ENCODE measurements around the gene XDH. TPM values are rescaled to one million over a fixed set of nuclear protein-coding genes. Genes with fewer than 3 reads are reported as not detected.

Gene XDH
- total and polyA plus RNA-seq, 2 donors (not counting 1 experiment from before 2014, with no cell fraction given), result 0.50 to 0.59 TPM

DNA sequence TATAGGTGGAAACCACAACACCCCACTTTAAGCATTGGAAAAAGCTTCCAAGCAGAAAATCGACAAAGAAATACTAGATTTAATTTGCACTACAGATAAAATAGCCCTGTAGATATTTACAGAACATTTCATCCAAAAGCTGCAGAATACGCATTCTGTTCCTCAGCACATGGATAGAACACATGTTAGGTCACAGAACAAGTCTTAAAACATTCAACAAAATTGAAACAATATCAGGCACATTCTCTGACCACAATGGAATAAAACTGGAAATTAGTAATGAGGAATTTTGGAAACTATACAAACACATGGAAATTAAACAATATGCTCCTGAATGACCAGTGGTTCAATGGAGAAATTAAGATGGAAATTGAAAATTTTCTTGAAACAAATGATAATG is 27.8 kb upstream of the XDH start:
- Histone ChIP-seq H2AFZ (ENCODE audit: low read length) (no peak overlapping the region), H3K9ac (ENCODE audit: insufficient read depth, low read length) (no peak overlapping the region), H4K20me1 (ENCODE audit: control insufficient read depth, extremely low read depth, insufficient read depth, low read length) (no peaks in the 10 kb centered on the region), H3K27me3 (ENCODE audit: control insufficient read depth, insufficient read depth, low read length) (no peaks in the 10 kb centered on the region), H3K27ac (ENCODE audit: insufficient read depth, low read length) (no peak overlapping the region), H3K36me3 (ENCODE audit: control insufficient read depth, insufficient read depth, low read length) (no peaks in the 10 kb centered on the region), H3K79me2 (ENCODE audit: control insufficient read depth, insufficient read depth, low read length) (no peaks in the 10 kb centered on the region), H3K4me2 (ENCODE audit: extremely low read depth, insufficient read depth, low read length) (no peak overlapping the region), H3K9me3 (ENCODE audit: control insufficient read depth, insufficient read depth, low read depth, low read length) (no peaks in the 10 kb centered on the region), H3K4me1 (ENCODE audit: control insufficient read depth, extremely low read depth, insufficient read depth, low read length) (peaks cover 2% of the 10 kb centered on the region), H3K4me3 (replicated peaks in 1 of 4; ENCODE audit: control extremely low read depth in 1 of 4, insufficient read depth in 1 of 4, low read depth in 3 of 4, low read length in 4 of 4) (no peak overlapping the region)
- DNase-seq (ENCODE audit: low read depth in 2 of 2), result no peak
- TF ChIP-seq EZH2 (IDR thresholded peaks at IDR 0.05; ENCODE audit: low read length, missing control alignments) (no peak), CTCF (conservative IDR thresholded peaks at IDR 0.05 in 1 of 2, IDR thresholded peaks at IDR 0.05 in 1 of 2; ENCODE audit: low read depth in 1 of 2, low read length in 2 of 2) (no peak)

GRCh38 chr2:31440764-31441163 is 26.2 kb upstream of the XDH start:
- no peak overlapping the region for H2AFZ ChIP-seq (ENCODE audit: low read length)
- H3K4me2 ChIP-seq (ENCODE audit: extremely low read depth, insufficient read depth, low read length), result no peak overlapping the region
- TF ChIP-seq CTCF (conservative IDR thresholded peaks at IDR 0.05 in 1 of 2, IDR thresholded peaks at IDR 0.05 in 1 of 2; ENCODE audit: low read depth in 1 of 2, low read length in 2 of 2) (no peak), EZH2 (IDR thresholded peaks at IDR 0.05; ENCODE audit: low read length, missing control alignments) (no peak)
- H3K9me3 ChIP-seq (ENCODE audit: control insufficient read depth, insufficient read depth, low read depth, low read length), result no peaks in the 10 kb centered on the region
- H4K20me1 ChIP-seq (ENCODE audit: control insufficient read depth, extremely low read depth, insufficient read depth, low read length), result no peaks in the 10 kb centered on the region
- no peaks in the 10 kb centered on the region for H3K36me3 ChIP-seq (ENCODE audit: control insufficient read depth, insufficient read depth, low read length)
- H3K27ac ChIP-seq (ENCODE audit: insufficient read depth, low read length), result no peak overlapping the region
- H3K79me2 ChIP-seq (ENCODE audit: control insufficient read depth, insufficient read depth, low read length), result no peaks in the 10 kb centered on the region
- no peak overlapping the region for H3K9ac ChIP-seq (ENCODE audit: insufficient read depth, low read length)
- peaks cover 2% of the 10 kb centered on the region for H3K4me1 ChIP-seq (ENCODE audit: control insufficient read depth, extremely low read depth, insufficient read depth, low read length)
- H3K27me3 ChIP-seq (ENCODE audit: control insufficient read depth, insufficient read depth, low read length), result no peaks in the 10 kb centered on the region
- no peak overlapping the region for H3K4me3 ChIP-seq (replicated peaks in 1 of 4; ENCODE audit: control extremely low read depth in 1 of 4, insufficient read depth in 1 of 4, low read depth in 3 of 4, low read length in 4 of 4)
- peak; percentile 92 to 95 for DNase-seq (ENCODE audit: low read depth in 2 of 2)

DNA sequence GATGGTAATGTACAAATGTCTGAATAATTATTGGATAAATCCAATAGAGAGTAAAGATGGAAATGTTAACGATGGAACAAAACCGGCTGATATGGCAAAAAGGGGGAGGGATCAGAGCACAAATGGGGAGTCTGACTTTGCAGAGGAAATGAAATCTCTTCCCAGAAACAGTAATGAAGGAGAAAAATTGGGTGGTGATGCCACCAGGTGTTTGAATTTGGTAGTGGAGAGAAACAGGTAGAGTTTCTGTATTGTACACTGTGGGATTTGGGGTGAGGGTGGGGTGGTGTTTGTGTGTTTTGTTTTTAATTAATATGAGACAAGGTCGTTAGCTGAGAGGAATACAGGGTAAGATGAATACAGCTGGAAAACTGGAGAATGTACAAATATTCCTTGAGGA is 20.4 kb upstream of the XDH start:
- TF ChIP-seq EZH2 (IDR thresholded peaks at IDR 0.05; ENCODE audit: low read length, missing control alignments) (no peak), CTCF (conservative IDR thresholded peaks at IDR 0.05 in 1 of 2, IDR thresholded peaks at IDR 0.05 in 1 of 2; ENCODE audit: low read depth in 1 of 2, low read length in 2 of 2) (peak; percentile 25 to 38)
- Histone ChIP-seq H3K9ac (ENCODE audit: insufficient read depth, low read length) (no peak overlapping the region), H3K9me3 (ENCODE audit: control insufficient read depth, insufficient read depth, low read depth, low read length) (no peaks in the 10 kb centered on the region), H3K4me1 (ENCODE audit: control insufficient read depth, extremely low read depth, insufficient read depth, low read length) (peaks cover under 1% of the 10 kb centered on the region), H3K79me2 (ENCODE audit: control insufficient read depth, insufficient read depth, low read length) (no peaks in the 10 kb centered on the region), H2AFZ (ENCODE audit: low read length) (no peak overlapping the region), H3K4me3 (replicated peaks in 1 of 4; ENCODE audit: control extremely low read depth in 1 of 4, insufficient read depth in 1 of 4, low read depth in 3 of 4, low read length in 4 of 4) (no peak overlapping the region), H3K27me3 (ENCODE audit: control insufficient read depth, insufficient read depth, low read length) (no peaks in the 10 kb centered on the region), H3K4me2 (ENCODE audit: extremely low read depth, insufficient read depth, low read length) (no peak overlapping the region), H4K20me1 (ENCODE audit: control insufficient read depth, extremely low read depth, insufficient read depth, low read length) (no peaks in the 10 kb centered on the region), H3K27ac (ENCODE audit: insufficient read depth, low read length) (no peak overlapping the region), H3K36me3 (ENCODE audit: control insufficient read depth, insufficient read depth, low read length) (no peaks in the 10 kb centered on the region)
- peak in 1 of 2 donors; percentile 12 for DNase-seq (ENCODE audit: low read depth in 2 of 2)
